ENCODE results near the gene BAZ2B. TPM values are rescaled to one million over a fixed set of nuclear protein-coding genes. Genes with fewer than 3 reads are reported as not detected.

BAZ2B gene
- total RNA-seq, 6 experiments from 2014 or later: 18.0 to 32.8 (median 24.2) TPM

DNA sequence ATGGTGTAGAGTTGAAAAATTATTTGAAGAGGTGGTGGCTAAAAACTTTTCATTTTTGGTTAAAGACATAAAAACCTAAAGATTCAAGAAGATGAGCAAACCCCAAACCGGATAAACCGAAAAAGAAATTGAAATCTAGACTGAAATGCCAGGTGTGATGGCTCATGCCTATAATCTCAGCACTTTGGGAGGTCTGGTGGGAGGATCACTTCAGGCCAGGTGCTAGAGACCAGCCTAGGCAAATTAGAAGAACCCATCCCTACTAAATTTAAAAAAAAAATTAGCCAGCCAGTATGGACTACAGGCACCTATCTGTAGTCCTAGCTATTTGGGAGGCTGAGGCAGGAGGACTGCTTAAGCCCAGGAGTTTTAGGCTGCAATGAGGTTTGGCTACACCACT, 126.9 kb downstream of the BAZ2B start:
- 100% methylated on average over 2 of the region's 2 CpGs for WGBS (ENCODE audit: insufficient coverage, low coverage, low lambda C conversion rate, missing lambda C conversion rate)
- DNase-seq: no peak
- H3K9me3 ChIP-seq: no peaks in the 10 kb centered on the region
- H3K36me3 ChIP-seq: no peaks in the 10 kb centered on the region
- no peak overlapping the region for H3K4me3 ChIP-seq
- no peak overlapping the region for H3K27ac ChIP-seq
- no peaks in the 10 kb centered on the region for H3K27me3 ChIP-seq
- no peak for ATAC-seq
- intact Hi-C loops (cut with DNase I): no loop called here
- no peaks in the 10 kb centered on the region for H3K4me1 ChIP-seq
- TF ChIP-seq, protein P1, sequence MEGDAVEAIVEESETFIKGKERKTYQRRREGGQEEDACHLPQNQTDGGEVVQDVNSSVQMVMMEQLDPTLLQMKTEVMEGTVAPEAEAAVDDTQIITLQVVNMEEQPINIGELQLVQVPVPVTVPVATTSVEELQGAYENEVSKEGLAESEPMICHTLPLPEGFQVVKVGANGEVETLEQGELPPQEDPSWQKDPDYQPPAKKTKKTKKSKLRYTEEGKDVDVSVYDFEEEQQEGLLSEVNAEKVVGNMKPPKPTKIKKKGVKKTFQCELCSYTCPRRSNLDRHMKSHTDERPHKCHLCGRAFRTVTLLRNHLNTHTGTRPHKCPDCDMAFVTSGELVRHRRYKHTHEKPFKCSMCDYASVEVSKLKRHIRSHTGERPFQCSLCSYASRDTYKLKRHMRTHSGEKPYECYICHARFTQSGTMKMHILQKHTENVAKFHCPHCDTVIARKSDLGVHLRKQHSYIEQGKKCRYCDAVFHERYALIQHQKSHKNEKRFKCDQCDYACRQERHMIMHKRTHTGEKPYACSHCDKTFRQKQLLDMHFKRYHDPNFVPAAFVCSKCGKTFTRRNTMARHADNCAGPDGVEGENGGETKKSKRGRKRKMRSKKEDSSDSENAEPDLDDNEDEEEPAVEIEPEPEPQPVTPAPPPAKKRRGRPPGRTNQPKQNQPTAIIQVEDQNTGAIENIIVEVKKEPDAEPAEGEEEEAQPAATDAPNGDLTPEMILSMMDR (IDR thresholded peaks at IDR 0.05): no peak
- TF ChIP-seq POLR2A (IDR thresholded peaks at IDR 0.05): no peak

DNA sequence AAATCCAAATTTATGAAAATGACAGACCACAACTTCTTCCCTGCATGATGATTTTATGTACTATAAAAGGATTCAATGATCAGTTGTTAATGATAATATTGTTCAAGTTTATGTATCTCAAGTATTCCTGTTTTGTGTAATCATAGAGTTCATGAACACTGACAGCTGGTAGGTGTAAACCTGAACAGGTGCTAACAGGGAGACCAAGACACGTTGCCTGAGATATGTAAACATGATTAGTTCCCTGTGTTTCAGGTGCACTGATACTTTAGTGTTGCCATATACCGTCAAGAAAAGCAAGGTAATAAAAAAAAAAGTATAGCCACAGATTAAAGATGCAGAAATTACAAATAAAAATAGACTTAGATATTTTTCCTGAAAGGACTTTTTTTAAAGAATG, 131.8 kb downstream of the BAZ2B start:
- H3K27me3 ChIP-seq: no peaks in the 10 kb centered on the region
- no peak overlapping the region for H3K4me3 ChIP-seq
- H3K27ac ChIP-seq: no peak overlapping the region
- intact Hi-C loops (cut with DNase I): no loop called here
- ATAC-seq: no peak
- H3K9me3 ChIP-seq: no peaks in the 10 kb centered on the region
- TF ChIP-seq, protein P1 (IDR thresholded peaks at IDR 0.05): no peak
- no peak for TF ChIP-seq POLR2A (IDR thresholded peaks at IDR 0.05)
- DNase-seq: no peak
- no peaks in the 10 kb centered on the region for H3K4me1 ChIP-seq
- WGBS (ENCODE audit: insufficient coverage, low coverage, low lambda C conversion rate, missing lambda C conversion rate): 61% methylated on average over 2 of the region's 2 CpGs
- H3K36me3 ChIP-seq: no peaks in the 10 kb centered on the region

DNA sequence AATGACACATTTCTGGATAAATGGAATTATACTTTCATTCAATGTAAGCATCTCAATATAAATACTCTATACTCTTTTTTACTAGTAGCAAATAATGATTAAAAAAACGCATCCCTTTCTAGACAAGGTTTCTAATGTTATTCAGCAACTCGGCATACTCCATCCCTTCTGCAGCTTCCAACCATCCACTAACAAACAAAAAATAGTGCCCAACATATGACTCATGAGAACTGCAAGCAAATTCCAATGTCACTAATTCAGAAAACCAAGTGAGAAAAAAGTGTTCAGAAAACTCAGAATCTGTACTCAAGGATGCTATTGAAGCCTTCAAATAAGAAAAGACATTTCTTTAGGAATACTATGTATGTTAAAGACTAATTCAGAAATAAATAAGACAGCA, 140.0 kb downstream of the BAZ2B start:
- no peak overlapping the region for H3K27ac ChIP-seq
- no peaks in the 10 kb centered on the region for H3K27me3 ChIP-seq
- DNase-seq (no peak), ATAC-seq (no peak)
- no peaks in the 10 kb centered on the region for H3K4me1 ChIP-seq
- intact Hi-C loops (cut with DNase I): no loop called here
- peaks cover 0 to 28% (median 6%) of the 10 kb centered on the region in 4 donors for H3K36me3 ChIP-seq
- TF ChIP-seq POLR2A (IDR thresholded peaks at IDR 0.05): no peak
- TF ChIP-seq, protein P1 (IDR thresholded peaks at IDR 0.05): no peak
- H3K9me3 ChIP-seq: no peaks in the 10 kb centered on the region
- 89% methylated on average over 2 of the region's 2 CpGs for WGBS (ENCODE audit: insufficient coverage, low coverage, low lambda C conversion rate, missing lambda C conversion rate)
- no peak overlapping the region for H3K4me3 ChIP-seq

DNA sequence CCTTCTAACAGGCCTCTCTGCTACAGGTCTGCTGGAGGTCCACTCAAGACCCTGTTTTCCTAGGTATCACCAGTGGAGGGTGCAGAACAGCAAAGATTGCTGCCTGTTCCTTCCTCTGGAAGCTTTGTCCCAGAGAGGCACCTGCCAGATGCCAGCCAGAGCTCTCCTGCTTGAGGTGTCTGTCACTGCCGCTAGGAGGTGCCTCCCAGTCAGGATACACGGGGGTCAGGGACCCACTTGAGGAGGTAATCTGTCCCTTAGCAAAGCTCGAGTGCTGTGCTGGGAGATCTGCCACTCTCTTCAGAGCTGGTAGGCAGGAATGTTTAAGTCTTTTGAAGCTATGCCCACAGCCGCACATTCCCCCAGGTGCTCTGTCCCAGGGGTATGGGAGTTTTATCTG, 140.6 kb downstream of the BAZ2B start:
- TF ChIP-seq POLR2A (IDR thresholded peaks at IDR 0.05): no peak
- TF ChIP-seq, protein P1 (IDR thresholded peaks at IDR 0.05): no peak
- WGBS (ENCODE audit: insufficient coverage, low coverage, low lambda C conversion rate, missing lambda C conversion rate): 100% methylated on average over 1 of the region's 4 CpGs
- Histone ChIP-seq H3K4me1 (no peaks in the 10 kb centered on the region), H3K9me3 (no peaks in the 10 kb centered on the region), H3K27me3 (no peaks in the 10 kb centered on the region), H3K27ac (no peak overlapping the region), H3K4me3 (no peak overlapping the region), H3K36me3 (peaks cover 0 to 28% (median 6%) of the 10 kb centered on the region in 4 donors)
- no peak for DNase-seq
- ATAC-seq: no peak
- intact Hi-C loops (cut with DNase I): no loop called here

DNA sequence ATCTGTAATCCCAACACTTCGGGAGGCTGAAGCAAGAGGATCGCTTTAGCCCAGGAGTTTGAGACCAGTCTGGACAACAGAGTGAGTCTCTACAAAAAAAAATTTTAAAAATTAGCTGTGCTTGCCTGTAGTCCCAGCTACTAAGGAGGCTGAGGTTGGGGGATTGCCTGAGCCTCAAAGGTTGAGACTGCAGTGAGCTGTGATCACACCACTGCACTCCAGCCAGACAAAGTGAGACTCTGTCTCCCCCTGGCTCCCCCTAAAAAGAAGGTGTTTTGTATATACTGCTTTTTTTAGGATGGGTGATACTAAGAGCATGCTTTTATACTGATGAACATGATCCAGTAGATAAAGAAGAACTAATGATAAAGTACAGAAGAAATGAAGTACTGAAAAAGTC, 145.0 kb downstream of the BAZ2B start:
- ATAC-seq: no peak
- Histone ChIP-seq H3K27me3 (no peaks in the 10 kb centered on the region), H3K36me3 (peaks cover 0 to 14% (median 3%) of the 10 kb centered on the region in 4 donors), H3K9me3 (no peaks in the 10 kb centered on the region), H3K4me1 (no peaks in the 10 kb centered on the region), H3K27ac (no peak overlapping the region), H3K4me3 (no peak overlapping the region)
- TF ChIP-seq POLR2A (IDR thresholded peaks at IDR 0.05): no peak
- TF ChIP-seq, protein P1 (IDR thresholded peaks at IDR 0.05): no peak
- 0% methylated on average over 1 of the region's 2 CpGs for WGBS (ENCODE audit: insufficient coverage, low coverage, low lambda C conversion rate, missing lambda C conversion rate)
- DNase-seq: no peak
- intact Hi-C loops (cut with DNase I): no loop called here

All from right lobe of liver (tissue), 6 donors.